HL-60 (cell line): ENCODE data around the gene SPPL2C.

Experiments
- DNase-seq, 2 experiments: peaks; one replicate each; pipeline ENCODE4 v3.0.0-alpha.2; 2010 to 2020; ENCODE audit warnings: low read depth in 1 of 2, low spot score in 1 of 2
- H3K27ac ChIP-seq: fragments of 250-450 bp; sonication (Bioruptor Pico); replicated peaks from 2 replicates; pipeline ENCODE4 v1.5.1; 2020; ENCODE audit warnings: mild to moderate bottlenecking, moderate library complexity
- H3K27me3 ChIP-seq: fragments of 250-450 bp; sonication (Bioruptor Pico); 2 replicates; pipeline ENCODE4 v1.5.1; 2021; ENCODE audit warnings: mild to moderate bottlenecking, moderate library complexity; ENCODE audit not compliant: insufficient read depth, poor library complexity, severe bottlenecking
- H3K4me3 ChIP-seq: replicated peaks from 2 replicates; pipeline ENCODE4 v1.5.1; 2011; ENCODE audit warnings: mild to moderate bottlenecking, control low read depth, low read length; ENCODE audit not compliant: insufficient read depth
- GABPA ChIP-seq: IDR thresholded peaks from 2 replicates; pipeline ENCODE4 v1.6.1; 2012; ENCODE audit warnings: low read depth
- POLR2AphosphoS5 ChIP-seq: IDR thresholded peaks from 2 replicates; pipeline ENCODE4 v1.6.1; 2012; ENCODE audit warnings: low read depth
- SPI1 ChIP-seq: IDR thresholded peaks from 2 replicates; pipeline ENCODE4 v1.6.1; 2012; ENCODE audit warnings: low read depth, mild to moderate bottlenecking, borderline replicate concordance
- TF ChIP-seq, protein P1 (sequence below): IDR thresholded peaks from one replicate; pipeline ENCODE4 v1.5.1; 2011; ENCODE audit warnings: low read length, control low read depth, inconsistent platforms; ENCODE audit not compliant: insufficient read depth
- TF ChIP-seq, protein P2 (sequence below): IDR thresholded peaks from 2 replicates; pipeline ENCODE4 v1.6.1; 2012; ENCODE audit warnings: low read depth; ENCODE audit not compliant: insufficient replicate concordance

Gene SPPL2C

DNA sequence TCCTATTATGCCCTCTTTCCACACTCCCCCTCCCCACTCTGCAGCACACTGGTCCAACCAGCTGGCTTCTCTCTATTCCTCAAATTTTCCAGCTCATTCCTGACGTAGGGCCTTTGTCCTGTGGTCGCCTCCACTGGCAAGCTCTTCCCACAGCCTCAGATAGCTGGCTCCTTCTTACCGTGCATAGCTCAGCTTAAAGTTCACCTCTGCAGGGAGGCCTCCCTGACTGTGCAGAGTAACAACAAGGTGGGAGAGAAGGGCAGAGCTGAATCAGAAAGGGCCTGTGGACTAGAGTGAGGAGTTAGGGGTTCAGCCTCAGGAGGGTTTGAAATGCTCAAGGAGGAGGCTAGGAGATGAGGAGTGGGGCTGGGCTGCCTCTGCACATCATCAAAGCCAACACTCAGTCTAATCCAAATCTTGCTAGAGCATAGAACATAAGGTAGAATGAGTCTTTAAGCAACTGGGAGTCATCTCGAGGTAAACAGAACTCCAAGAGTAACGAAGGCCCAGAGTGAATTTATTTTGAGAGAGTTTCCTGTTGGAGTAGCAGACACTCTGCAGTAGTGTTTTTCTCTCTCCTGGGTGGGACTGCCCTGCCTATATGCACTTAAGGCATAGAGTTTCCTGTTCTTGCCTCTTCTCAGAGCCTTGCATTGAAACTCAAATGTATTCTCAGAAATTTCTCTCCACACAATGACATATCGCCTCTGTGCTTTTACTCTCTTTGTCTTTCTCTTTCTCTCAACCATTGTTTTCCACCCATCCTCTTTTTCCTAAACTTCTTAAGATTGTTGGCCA, 19.4 kb downstream of the SPPL2C start:
- Histone ChIP-seq H3K27me3 (peaks cover 8% of the 10 kb centered on the region), H3K27ac (no peak overlapping the region), H3K4me3 (no peak overlapping the region)
- no peak for DNase-seq
- TF ChIP-seq, protein P1, sequence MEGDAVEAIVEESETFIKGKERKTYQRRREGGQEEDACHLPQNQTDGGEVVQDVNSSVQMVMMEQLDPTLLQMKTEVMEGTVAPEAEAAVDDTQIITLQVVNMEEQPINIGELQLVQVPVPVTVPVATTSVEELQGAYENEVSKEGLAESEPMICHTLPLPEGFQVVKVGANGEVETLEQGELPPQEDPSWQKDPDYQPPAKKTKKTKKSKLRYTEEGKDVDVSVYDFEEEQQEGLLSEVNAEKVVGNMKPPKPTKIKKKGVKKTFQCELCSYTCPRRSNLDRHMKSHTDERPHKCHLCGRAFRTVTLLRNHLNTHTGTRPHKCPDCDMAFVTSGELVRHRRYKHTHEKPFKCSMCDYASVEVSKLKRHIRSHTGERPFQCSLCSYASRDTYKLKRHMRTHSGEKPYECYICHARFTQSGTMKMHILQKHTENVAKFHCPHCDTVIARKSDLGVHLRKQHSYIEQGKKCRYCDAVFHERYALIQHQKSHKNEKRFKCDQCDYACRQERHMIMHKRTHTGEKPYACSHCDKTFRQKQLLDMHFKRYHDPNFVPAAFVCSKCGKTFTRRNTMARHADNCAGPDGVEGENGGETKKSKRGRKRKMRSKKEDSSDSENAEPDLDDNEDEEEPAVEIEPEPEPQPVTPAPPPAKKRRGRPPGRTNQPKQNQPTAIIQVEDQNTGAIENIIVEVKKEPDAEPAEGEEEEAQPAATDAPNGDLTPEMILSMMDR, result no peak

DNA sequence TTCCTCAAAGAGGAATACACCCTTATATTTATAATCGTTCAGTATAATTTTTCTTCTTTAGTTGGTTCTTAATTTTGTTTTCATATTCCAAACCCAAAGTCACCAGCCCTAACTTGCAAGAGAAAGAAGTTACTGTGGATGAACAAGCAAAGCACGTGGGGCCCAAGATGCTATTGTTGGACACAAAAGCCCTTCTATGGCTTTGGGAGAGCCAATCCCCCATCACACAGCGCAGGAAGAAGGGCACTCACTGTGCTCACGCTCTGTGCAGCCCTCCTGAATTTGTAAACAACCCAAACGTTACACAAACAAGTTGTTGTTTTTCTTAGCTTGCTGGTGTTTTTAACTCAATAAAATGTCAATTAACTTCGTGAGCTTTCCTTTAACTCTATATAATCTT, 22.5 kb downstream of the SPPL2C start:
- Histone ChIP-seq H3K4me3 (no peak overlapping the region), H3K27me3 (peaks cover 6% of the 10 kb centered on the region), H3K27ac (no peak overlapping the region)
- DNase-seq, result no peak
- TF ChIP-seq POLR2AphosphoS5 (no peak), GABPA (no peak), SPI1 (no peak)
- TF ChIP-seq, protein P1, result no peak
- TF ChIP-seq, protein P2, sequence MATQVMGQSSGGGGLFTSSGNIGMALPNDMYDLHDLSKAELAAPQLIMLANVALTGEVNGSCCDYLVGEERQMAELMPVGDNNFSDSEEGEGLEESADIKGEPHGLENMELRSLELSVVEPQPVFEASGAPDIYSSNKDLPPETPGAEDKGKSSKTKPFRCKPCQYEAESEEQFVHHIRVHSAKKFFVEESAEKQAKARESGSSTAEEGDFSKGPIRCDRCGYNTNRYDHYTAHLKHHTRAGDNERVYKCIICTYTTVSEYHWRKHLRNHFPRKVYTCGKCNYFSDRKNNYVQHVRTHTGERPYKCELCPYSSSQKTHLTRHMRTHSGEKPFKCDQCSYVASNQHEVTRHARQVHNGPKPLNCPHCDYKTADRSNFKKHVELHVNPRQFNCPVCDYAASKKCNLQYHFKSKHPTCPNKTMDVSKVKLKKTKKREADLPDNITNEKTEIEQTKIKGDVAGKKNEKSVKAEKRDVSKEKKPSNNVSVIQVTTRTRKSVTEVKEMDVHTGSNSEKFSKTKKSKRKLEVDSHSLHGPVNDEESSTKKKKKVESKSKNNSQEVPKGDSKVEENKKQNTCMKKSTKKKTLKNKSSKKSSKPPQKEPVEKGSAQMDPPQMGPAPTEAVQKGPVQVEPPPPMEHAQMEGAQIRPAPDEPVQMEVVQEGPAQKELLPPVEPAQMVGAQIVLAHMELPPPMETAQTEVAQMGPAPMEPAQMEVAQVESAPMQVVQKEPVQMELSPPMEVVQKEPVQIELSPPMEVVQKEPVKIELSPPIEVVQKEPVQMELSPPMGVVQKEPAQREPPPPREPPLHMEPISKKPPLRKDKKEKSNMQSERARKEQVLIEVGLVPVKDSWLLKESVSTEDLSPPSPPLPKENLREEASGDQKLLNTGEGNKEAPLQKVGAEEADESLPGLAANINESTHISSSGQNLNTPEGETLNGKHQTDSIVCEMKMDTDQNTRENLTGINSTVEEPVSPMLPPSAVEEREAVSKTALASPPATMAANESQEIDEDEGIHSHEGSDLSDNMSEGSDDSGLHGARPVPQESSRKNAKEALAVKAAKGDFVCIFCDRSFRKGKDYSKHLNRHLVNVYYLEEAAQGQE, result no peak

DNA sequence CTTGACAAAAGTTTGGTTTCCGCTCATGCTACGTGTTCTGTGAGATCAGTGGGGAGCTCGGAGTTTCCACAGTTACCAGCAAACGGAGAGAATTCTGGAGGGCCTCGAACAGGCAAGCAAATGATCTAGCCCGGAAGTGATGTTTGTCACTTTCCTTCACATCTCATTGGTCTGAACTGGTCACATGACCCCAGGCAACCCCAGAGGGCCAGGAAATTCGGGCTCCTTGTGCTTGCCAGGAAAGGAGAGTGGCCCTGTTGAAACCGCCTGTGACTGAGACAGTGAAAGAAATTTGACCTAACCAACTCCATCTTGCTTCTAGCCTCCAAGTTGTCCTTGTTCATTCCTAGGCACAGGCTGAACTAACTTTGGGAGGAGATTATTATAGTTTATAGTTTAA, 23.0 kb downstream of the SPPL2C start:
- no peak for DNase-seq
- no peak overlapping the region for H3K4me3 ChIP-seq
- H3K27me3 ChIP-seq, result peaks cover 6% of the 10 kb centered on the region
- H3K27ac ChIP-seq, result no peak overlapping the region
- TF ChIP-seq POLR2AphosphoS5, result no peak

DNA sequence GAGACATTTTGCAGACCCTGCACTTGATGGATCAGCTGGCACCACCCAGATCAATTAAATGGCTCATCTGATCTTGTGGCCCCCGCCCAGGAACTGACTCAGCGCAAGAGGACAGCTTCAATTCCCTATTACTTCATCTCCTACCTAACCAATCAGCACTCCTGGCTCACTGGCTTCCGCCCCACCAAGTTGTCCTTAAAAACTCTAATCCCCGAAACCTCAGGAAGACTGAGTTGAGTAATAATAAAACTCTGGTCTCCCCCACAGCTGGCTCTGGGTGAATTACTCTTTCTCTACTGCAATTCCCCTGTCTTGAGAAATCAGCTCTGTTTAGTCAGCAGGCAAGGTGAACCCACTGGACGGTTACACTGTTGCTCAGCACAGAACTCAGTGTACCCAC, 23.6 kb downstream of the SPPL2C start:
- Histone ChIP-seq H3K4me3 (no peak overlapping the region), H3K27me3 (peaks cover 6% of the 10 kb centered on the region), H3K27ac (no peak overlapping the region)
- TF ChIP-seq POLR2AphosphoS5, result no peak
- TF ChIP-seq SPI1, result no peak
- TF ChIP-seq, protein P2, result no peak
- TF ChIP-seq, protein P1, result no peak
- TF ChIP-seq GABPA, result no peak
- DNase-seq, result peak in 1 of 2 experiments; percentile 58
